GDM1 (cell line): ENCODE measurements around the gene USP4.
"Not testable (repeated sequence)": the region's sequence is repeated elsewhere in the genome, so short reads cannot be mapped to it uniquely, and the experiment has no call there.

Experiments used
- DNase-seq: peaks from one replicate; lab custom pipeline; 2025; lab: John Stamatoyannopoulos, UW

Gene USP4, protein sequence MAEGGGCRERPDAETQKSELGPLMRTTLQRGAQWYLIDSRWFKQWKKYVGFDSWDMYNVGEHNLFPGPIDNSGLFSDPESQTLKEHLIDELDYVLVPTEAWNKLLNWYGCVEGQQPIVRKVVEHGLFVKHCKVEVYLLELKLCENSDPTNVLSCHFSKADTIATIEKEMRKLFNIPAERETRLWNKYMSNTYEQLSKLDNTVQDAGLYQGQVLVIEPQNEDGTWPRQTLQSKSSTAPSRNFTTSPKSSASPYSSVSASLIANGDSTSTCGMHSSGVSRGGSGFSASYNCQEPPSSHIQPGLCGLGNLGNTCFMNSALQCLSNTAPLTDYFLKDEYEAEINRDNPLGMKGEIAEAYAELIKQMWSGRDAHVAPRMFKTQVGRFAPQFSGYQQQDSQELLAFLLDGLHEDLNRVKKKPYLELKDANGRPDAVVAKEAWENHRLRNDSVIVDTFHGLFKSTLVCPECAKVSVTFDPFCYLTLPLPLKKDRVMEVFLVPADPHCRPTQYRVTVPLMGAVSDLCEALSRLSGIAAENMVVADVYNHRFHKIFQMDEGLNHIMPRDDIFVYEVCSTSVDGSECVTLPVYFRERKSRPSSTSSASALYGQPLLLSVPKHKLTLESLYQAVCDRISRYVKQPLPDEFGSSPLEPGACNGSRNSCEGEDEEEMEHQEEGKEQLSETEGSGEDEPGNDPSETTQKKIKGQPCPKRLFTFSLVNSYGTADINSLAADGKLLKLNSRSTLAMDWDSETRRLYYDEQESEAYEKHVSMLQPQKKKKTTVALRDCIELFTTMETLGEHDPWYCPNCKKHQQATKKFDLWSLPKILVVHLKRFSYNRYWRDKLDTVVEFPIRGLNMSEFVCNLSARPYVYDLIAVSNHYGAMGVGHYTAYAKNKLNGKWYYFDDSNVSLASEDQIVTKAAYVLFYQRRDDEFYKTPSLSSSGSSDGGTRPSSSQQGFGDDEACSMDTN

DNA sequence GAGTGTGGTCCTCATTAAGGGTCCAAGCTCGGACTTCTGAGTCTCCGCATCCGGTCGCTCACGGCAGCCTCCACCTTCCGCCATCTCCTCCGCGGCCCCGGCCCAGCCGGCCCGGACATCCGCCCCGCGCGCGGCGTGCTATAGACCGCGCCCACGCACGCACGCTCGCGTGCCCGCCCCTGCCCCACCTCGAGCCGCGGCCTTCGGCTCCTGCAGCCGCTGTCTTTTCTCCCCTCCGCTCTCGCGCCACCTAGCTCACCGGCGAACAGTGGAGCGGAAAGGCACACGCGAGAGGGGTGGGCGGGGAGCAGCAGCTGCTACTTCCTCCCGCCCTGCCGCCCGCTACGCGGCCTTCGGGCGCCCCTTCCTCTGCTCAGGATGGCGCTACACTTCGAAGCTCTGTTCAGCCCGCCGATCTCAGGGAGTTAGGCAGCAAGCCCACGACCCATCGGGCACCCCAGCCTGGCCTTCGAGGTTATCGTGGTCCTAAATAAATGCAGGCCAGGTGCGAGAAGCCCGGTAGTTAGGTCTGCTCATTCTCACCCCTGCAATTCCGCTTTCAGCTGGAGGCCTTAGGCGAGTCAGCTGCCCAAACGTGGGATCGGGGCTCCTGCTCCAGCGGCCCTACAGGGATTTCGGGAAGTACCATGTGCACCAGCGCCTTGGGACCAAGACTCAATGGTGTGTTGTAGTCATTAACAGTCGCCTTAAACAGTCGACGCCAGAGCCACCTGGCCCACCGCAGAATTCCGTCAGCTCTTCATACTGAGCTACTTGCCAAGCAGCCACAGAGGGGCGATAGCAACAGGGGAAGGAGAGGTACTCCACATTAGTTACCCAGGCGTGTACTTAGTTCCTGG lies at the start of gene USP4:
Gene USP4, minus strand, starts transcription at position 113 of the 860 bp plus-strand sequence. Its CDS starts 29 bp downstream, at position 84.
- peak; percentile 96 for DNase-seq

GRCh38 chr3:49389297-49389696 lies 49.4 kb upstream of the USP4 start:
- no peak for DNase-seq

GRCh38 chr3:49388289-49388820 lies 48.5 kb upstream of the USP4 start:
- DNase-seq: no peak

- DNase-seq: no peak
Measured at GRCh38 chr3:49387721-49388120, 47.9 kb upstream of the USP4 start.

DNA sequence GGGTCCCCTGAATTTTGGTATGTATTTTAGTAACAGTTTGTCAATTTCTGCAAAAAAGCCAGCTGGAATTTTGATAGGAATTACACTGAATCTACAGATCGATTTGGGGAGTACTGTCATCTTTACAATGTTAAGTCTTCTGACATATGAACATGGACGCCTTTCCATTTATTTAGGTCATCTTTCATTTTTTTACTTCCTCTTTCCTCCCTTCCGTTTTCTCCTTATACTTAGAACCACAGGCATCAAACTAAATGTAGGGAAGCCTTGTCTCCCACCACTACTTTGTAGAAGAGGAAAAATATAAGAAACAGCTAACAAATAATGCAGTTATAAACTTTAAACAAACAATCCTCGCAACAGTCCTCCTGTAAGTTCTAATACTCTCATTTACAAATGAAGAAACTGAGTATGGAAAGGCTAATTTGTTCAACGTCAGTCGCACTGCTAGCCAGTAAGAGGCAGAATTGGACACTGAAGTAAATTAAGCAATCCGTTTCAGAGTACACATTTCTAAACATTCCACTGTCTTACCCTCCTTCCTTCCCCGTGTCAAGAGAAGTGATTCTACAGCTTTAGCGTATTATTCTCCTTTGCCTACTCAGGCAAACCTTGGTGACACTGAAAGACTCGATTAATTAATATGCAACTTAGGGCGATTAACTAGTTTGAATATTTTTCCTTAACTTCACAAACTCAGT lies 46.4 kb upstream of the USP4 start:
- DNase-seq: no peak

DNA sequence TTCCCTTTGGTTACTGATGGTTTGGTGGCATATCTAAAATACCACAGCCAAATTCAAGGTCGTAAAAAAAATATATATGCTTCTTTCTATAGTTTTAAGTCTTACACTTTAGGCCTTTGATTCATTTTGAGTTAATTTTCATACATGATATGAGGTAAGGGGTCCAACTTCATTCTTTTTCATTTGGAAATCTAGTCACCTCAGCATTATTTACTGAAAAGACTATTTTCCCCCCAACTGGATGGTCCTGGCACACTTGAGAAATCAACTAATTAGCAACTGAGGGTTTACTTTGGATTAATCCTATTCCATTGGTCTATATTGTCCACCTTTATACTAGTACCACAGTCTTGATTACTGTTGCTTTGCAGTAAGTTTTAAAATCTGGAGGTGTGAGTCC lies 45.8 kb upstream of the USP4 start:
- no peak for DNase-seq

GRCh38 chr3:49383387-49383786 lies 43.5 kb upstream of the USP4 start:
- DNase-seq: no peak

DNA sequence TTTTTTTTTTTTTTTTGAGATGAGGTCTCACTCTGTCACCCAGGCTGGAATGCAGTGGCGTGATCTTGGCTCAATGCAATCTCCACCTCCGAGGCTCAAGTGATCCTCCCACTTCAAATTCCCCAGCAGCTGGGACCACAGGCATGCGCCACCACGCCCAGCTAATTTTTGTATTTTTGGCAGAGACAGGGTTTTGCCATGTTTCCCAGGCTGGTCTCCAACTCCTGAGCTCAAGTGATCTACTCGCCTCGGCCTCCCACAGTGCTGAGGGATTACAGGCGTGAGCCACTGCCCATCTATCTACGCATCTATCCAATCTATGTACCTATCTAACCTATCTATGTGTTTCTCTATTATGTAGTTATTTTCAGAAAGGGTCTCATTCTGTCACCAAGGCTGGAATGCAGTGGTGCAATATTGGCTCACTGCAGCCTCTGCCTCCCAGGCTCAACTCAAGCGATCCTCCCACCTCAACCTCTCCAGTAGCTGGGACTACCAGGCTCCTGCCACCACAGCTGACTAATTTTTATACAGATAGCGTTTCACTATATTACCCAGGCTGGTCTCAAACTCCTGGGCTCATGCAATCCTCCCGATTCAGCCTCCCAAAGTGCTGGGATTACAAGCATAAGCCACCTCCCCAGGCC lies 38.5 kb upstream of the USP4 start:
- no peak for DNase-seq

- no peak for DNase-seq
Measured at GRCh38 chr3:49377483-49377882, 37.6 kb upstream of the USP4 start.

- no peak for DNase-seq
Measured at GRCh38 chr3:49371946-49372345, 32.1 kb upstream of the USP4 start.

GRCh38 chr3:49370585-49371290 lies 30.9 kb upstream of the USP4 start:
- no peak for DNase-seq

DNA sequence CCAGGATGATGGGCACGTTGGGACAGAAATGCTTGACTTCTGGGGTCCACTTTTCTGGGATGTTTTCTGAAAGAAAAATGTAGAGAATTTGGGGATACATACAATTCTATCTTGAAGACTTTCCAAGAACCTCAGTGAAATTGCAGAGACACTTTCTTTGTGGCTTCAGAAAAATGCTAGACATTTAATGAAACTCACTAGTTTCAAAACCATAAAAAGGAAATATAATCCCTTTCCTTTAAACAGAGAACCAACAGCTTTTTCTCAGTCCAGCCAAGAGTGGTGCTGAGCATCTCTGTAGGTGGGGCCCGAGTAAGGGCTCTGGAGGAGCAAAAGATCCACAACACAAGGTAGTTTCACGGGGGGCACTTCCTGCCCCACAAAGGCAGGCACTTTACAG lies 22.7 kb upstream of the USP4 start:
- no peak for DNase-seq

- DNase-seq: no peak
Measured at GRCh38 chr3:49359623-49360022, 19.8 kb upstream of the USP4 start.

DNA sequence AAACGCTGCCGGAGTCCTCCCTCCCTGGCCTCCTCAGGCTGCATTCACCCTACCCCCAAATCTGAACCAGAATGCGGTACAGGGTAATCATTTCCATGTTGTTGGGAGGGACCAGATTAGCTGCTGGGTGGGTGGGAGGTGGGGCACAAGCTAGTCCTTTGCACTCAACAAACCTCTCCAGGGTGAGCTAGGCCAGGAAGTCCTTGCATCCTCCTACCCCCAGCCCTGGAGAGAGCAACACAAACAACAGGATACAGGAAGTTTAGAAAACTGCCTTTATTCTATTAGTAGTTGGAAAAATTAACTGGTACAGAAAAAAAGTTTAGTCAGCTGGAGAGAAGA lies 19.0 kb upstream of the USP4 start:
- DNase-seq: no peak

DNA sequence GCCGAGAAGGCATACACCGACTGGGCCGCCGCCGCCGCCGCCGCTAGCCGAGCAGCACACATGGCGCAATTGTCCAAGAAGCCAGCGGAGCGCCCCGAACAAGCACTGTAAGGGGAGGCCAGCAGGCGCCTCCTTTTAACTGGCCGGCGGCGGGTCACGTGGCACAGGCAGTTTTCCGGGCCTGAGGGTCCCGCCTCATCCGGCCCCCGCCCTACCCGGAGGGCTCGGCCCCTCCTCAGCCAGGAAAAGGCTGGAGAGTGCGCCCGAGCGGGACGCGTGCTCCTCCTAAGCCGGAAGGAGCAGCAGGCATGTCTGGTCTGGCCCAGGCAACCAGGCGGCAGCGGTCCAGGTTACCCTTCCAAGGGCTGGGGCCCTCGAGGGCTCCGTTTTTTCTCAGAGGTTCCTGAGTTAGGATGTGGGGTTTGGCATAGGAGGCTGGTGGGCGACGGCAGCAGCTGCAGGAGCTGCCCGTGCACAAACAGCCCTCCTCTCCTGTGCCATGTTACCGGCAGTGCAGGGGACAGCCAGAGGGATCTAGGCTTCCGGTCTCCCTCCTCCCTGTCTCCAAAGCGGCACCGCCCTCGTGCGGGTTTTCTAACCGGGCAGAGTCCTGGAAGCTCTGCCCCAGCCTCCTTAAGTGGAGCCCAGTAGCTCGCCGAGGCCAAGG lies 18.5 kb upstream of the USP4 start, which contains the start of gene GPX1:
Gene GPX1, minus strand, starts transcription at position 137 of the 667 bp plus-strand sequence. Its CDS starts 75 bp downstream, at position 62.
- peak; percentile 97 for DNase-seq

DNA sequence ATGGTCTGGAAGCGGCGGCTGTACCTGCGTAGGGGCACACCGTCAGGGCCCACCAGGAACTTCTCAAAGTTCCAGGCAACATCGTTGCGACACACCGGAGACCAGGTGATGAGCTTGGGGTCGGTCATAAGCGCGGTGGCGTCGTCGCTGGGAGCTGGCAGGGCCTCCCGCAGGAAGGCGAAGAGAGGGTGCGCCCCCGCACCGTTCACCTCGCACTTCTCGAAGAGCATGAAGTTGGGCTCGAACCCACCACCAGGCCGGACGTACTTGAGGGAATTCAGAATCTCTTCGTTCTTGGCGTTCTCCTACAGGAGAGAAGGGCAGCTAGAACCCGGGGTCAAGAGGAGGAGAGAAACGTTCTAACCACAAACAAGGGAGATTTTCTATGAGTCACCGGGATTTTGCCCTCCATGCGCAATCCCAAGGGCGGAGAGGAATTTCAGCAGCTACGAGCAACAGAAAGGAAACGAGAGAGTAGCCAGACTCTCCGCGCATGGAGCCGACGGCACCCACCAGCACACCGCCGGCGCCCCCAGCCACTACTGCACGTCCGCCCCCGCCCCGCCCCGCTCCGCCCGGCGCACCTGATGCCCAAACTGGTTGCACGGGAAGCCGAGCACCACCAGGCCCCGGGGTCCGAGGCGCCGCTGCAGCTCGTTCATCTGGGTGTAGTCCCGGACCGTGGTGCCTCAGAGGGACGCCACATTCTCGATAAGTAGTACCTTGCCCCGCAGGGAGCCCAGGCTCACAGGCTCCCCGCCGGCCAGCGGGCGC lies 17.8 kb upstream of the USP4 start:
- not testable (repeated sequence) for DNase-seq

GRCh38 chr3:49357095-49357442 lies 17.2 kb upstream of the USP4 start:
- not testable (repeated sequence) for DNase-seq

DNA sequence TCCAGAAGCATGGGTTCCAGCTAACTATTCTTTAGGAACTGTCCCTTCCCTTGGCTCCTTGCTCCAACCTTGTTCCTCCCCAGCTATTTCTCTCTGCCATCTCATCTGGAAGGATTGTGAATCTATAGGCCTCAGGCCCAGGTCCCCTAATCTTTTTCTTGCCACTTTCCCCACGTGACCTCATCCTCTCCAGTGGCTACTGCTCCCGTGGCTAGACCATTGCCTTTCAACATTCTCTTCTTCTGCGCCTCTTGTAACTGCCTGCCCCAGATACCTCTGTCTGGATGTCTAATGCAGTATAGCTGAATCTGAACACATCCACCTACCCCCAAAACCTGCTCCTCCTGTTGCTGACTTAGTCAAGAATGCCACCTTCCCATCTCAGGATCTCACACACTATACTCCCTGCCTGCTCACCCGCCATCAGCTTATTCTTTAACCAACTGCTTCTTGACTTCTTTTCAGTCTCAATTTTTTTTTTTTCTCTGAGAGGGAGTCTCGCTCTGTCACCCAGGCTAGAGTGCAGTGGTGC lies 13.1 kb upstream of the USP4 start:
- DNase-seq: peak; percentile 34
